GM19438 (cell line): ENCODE results near the gene ATAD3A.
"Not testable (repeated sequence)": the region's sequence is repeated elsewhere in the genome, so short reads cannot be mapped to it uniquely, and the experiment has no call there.

Experiments used
- ATAC-seq: cut with Tn5 transposase; IDR thresholded peaks from one replicate; pipeline ENCODE4 v1.9.1; 2021; ENCODE audit warnings: low read depth; ENCODE audit not compliant: unreplicated experiment

ATAD3A gene

DNA sequence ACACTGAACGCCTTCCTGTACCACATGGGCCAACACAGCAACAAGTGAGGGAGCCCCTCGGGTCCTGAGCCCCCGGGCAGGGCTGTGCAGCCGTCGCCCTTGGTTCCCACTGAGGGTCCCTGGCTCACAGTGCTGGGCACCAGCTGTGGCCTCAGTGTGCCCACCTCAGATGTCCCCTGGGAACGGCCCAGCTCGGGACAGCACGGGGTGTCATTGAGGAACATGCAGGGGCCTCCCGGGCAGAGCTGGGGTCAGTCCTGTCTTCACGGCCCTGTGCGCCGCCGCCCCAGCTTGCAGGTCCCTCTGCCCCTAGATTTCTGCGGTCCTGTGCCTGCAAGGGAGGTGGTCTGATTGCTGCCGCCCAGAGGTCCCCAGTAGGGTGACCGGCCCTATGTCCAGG, 22.7 kb upstream of the ATAD3A start:
- ATAC-seq: no peak

DNA sequence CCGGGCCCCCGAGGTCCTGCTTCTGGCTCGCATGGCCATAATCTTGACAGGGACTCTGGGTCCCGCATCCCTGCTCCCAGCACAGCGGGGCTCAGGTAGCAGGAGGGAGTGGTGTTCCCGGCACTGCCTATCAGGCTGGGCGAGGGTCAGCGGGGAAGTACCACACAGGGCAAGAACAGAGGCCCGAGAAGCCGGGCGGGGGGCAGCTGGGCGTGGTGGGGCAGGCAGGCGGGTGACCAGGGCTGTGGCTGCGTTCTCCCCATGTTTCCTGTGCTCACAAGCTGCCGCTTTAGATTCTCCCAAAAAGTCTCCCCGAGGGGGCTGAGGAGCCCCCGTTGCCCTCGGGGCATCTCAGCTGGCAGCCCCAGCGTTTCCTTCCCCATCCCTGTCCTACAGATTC, 22.1 kb upstream of the ATAD3A start:
- ATAC-seq: no peak

DNA sequence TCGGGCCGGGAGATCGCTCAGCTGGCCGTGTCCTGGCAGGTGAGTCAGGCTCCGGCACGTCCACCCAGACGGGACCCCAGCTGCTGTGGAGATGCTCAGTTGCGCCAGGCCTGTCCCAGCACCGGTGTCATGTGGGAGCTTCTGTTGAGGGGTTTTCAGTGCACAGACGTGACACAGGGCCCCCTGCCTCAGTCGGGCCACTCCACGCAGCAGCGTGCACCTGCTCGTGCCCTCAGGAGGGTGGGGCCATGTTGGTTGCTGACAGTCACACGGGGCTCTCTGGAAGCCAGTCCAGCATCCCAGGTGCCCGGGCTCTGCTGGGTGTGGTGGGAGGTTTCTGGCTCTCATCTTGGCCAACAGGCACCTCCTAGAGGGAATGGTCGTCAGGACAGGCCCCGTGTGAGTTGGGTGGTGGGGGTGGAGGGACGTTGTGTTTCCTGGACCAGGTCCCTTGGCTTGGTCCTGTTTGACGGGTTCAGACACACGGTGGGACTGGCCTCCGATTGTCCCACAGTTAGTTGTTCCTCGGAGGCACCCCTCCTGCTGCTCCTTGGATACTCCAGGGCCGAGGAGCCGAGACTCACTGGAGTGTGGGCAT, 21.2 kb upstream of the ATAD3A start:
- ATAC-seq: no peak

DNA sequence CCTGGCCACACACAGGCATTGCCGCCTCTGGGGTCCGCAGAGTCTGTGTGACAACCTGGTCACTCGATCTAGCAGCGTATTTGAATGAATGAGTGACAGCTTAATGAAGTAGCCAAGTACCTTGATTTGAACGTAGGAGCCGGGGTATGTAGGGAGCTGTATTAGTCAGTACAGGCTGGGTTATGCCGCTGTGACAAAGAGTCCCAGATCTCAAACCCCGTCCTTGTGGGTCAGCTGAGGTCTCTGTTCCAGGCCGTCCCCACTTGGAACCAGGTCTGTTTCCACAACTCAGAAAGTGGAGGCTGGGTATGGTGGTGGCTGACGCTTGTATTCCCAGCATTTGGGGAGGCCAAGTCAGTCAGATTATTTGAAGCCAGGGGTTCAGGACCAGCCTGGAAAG, 20.4 kb upstream of the ATAD3A start:
- no peak for ATAC-seq

DNA sequence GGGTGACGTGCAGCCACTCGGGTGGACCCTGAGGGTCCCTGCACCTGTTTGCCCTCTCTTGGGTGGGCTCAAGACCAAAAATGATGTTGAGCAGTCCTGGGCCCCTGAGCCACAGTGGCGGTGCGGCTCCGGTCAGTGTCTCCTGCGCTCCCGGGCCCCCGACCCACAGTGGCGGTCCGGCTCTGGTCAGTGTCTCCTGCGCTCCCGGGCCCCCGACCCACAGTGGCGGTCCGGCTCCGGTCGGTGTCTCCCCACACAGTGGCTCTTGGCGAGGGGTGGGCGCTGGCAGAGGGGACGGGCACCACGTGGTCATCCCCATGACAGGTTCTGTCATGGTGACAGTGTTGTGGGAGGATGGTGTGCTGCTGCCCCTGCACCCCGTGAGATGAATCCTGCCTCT, 17.7 kb upstream of the ATAD3A start:
- ATAC-seq: not testable (repeated sequence)

DNA sequence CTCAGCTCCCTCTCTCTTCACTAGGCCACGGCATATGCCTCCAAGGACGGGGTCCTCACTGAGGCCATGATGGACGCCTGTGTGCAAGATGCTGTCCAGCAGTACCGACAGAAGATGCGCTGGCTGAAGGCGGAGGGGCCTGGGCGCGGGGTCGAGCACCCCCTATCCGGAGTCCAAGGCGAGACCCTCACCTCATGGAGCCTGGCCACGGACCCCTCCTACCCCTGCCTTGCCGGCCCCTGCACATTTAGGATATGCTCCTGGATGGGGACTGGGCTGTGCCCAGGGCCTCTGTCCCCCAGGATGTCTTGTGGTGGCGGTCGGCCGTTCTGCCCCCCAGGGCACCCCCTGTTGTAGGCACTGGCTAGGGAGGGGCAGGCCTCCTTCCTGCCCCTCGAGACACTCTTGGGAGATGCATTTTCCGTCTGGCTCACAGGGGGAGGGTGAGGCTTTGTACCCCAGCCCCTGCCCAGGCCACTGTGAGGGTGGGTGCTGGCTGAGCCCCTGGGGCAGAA, 16.4 kb upstream of the ATAD3A start:
- ATAC-seq: not testable (repeated sequence)

DNA sequence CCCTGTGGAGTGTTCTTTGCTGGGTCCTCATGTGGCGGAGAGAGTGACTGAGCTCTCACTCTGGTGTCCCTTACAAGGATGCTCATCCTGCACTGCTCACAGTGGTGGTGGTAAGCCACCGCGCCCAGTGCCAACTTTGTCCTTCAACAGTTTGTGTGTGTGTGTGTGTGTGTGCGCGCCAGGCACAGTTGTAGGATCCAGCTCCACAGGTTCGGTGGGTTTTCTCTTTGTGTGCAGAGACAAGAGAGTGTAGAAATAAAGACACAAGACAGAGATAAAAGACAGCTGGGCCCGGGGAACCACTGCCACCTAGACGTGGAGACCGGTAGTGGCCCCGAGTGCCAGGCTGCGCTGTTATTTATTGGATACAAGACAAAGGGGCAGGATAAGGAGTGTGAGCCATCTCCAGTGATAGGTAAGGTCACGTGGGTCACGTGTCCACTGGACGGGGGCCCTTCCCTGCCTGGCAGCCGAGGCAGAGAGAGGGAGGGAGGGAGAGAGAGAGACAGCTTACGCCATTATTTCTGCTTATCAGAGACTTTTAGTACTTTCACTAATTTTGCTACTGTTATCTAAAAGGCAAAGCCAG, 7.1 kb upstream of the ATAD3A start:
- not testable (repeated sequence) for ATAC-seq

DNA sequence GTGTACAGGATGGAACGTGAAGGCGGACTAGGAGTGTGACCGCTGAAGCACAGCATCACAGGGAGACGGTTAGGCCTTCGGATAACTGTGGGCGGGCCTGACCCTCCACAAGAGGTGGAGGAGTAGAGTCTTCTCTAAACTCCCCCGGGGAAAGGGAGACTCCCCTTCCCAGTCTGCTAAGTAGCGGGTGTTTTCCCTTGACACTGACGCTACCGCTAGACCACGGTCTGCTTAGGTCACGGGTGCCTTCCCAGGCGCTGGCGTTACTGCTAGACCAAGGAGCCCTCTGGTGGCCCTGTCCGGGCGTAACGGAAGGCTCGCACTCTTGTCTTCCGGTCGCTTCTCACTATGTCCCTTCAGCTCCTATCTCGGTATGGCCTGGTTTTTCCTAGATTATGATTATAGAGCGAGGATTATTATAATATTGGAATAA, 6.6 kb upstream of the ATAD3A start:
- not testable (repeated sequence) for ATAC-seq

DNA sequence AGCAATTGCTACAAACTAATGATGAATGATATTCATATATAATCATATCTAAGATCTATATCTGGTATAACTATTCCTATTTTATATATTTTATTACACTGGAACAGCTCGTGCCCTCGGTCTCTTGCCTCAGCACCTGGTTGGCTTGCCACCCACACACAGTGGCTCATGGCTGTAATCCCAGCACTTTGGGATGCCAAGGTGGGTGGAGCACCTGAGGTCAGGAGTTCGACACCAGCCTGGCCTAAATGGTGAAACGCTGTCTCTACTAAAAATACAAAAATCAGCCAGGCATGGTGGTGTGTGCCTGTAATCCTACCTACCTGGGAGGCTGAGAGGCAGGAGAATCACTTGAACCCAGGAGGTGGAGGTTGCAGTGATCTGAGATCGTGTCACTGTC, 6.2 kb upstream of the ATAD3A start:
- not testable (repeated sequence) for ATAC-seq

DNA sequence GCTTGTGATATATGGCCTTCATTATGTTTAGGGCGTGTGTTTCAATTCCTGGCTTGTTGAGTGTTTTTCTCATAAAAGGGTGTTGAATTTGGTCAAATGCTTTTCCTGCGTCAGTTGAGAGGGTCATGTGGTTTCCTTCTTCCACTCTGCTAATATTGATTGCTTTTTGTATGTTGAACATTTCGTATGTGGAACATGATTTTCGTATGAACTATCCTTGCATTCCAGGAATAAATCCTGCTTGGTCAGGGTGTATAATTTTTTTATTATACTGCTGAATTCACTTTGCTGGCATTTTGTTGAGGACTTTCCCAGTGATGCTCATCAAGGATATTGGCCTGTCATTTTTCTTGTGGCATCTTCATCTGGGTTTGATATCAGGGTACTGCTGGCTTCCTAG, 4.7 kb upstream of the ATAD3A start:
- ATAC-seq: no peak

DNA sequence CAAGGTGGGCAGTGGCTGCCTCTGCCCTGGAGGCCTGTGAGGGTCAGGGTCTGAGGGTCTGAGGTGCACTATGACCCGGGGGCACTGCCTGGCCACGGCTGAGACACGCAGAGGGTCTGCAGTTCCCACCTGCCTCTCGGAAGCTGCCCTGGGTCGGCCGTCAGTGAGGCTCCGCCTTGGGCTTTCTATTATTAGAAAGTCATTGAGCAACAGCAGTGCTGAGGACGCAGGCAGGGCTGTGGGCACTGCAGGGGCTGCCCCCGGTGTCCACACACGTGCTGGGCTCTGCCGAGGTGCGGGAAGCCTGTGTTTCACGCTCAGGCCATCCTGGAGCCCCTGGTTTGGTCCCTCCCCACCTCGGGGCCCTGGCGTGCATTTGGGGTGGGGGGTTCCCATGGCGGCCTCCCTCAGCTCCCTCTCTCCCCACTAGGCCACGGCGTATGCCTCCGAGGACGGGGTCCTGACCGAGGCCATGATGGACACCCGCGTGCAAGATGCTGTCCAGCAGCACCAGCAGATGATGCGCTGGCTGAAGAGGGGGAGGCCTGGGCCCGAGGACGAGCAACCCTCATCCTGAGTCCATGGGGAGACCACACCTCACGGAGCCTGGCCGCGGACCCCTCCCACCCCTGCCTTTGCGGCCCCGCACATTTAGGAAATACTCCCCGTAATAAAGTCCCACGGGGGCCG, 3.0 kb upstream of the ATAD3A start:
- not testable (repeated sequence) for ATAC-seq

DNA sequence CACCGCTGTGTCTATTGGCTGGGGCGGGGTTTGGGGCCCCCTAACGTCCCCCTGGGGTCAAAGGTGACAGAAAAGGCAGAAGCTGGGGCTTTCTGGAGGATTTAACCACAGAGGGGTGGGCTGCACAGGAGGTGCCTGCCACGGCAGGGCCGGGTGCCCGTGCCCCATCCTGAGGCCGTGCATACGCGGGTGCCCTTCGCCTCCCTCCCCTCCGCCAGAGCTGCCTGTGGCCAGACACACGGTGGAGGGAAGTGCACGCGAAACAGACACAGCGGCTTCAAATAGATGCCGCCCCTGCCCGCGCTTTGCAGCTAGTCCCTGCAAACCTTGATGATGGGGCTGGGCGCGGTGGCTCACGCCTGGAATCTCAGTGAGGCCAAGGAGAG, 2.5 kb upstream of the ATAD3A start:
- not testable (repeated sequence) for ATAC-seq

DNA sequence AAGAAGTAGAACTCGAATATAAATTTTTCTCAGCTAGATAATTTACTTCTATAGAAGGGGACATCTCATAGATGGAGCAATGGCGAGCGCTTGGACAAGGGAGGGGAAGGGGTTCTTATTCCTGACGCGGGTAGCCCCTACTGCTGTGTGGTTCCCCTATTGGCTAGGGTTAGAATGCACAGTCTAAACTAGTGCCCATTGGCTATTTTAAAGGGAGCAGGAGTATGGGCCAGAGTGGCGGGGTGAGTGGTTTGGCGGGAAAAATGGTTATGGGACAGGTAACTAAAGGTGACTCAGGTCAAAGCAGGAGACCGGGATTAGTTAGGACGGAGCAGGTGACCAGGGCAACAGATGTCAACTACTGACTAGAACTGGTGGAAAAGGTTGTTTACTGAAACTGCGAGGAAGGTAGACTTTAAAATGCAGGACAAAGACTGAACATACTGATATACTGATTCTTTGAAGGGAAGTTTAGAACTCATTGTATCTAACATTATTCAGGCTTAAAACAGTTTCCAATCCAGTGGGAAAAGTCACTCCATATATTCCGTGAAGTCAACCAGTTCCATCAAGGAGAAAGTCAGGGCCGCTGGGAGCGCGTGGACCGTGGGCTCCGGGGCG, 940 bp upstream of the ATAD3A start:
- no peak for ATAC-seq

DNA sequence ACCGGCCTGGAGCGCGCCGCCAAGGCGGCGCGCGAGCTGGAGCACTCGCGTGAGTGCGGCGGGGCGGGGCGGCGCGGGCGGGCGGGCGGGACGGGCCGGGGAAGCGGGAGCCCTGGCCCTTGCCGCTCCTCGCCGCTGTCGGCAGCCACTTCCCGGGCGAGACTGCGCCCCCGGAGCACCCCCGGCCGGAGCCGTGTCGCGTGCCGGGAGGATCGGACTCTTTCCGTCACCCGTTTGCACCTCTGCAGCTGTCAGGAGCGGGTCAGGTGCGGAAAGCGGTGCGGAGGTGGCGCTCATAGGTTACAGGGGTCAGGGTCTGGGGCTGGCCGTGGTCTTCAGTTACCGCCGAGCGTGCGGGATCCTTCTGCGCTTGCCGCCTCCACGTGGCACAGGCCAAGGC, 463 bp downstream of the ATAD3A start:
- not testable (repeated sequence) for ATAC-seq

DNA sequence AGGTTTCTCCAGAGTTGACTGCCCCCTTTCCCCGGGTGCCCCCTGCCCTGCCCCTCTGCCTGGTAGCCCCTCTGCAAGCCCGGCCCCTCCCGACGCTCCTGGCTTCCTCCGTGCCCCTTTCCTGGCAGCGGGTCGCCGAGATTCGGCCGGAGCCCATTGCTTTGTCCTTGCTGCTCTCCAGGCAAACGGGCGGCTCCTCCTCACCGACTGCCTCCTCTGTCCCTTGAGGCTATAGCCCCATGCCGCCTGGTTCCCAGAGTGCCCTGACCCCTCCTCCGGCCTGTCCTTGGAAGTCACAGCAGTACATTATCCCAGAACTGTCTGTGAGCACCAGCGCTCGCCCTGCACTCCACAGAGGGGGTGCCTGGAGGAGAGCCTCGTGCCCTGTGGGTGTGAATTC, 1.7 kb downstream of the ATAD3A start:
- not testable (repeated sequence) for ATAC-seq

DNA sequence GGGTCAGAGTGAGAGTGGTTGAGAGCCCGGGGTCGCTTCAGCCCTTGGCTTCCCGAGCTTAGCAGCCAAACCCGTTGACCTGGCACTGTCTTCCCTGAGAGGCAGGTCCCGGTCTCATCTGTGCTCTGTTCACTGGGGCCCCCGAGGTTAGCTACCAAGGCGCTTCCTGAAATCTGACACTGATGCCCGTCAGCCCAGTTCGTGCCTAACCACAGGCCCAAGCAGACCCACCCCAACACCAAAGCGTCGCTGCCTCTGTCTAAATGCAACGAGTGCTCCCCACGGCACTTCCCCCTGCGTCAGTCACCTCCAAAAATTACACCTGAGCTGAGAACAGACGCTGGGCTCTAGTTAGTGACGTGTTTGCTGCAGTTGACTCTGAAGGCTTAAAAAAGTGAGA, 2.4 kb downstream of the ATAD3A start:
- not testable (repeated sequence) for ATAC-seq

DNA sequence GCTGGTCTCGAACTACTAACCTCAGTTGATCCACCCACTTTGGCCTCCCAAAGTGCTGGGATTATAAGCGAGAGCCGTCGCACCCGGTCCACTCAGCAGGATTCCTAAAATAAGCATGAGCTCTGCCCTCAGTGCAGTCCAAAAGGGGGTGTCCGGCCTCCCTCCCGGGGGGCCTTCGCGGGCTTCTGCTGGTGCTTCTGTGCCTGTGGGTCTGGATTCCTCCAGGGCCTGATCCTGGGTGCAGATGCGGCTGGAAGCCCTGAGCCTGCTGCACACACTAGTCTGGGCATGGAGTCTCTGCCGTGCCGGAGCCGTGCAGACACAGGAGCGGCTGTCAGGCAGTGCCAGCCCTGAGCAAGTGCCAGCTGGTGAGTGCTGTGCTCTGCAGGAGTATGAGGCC, 5.0 kb downstream of the ATAD3A start:
- ATAC-seq: not testable (repeated sequence)

DNA sequence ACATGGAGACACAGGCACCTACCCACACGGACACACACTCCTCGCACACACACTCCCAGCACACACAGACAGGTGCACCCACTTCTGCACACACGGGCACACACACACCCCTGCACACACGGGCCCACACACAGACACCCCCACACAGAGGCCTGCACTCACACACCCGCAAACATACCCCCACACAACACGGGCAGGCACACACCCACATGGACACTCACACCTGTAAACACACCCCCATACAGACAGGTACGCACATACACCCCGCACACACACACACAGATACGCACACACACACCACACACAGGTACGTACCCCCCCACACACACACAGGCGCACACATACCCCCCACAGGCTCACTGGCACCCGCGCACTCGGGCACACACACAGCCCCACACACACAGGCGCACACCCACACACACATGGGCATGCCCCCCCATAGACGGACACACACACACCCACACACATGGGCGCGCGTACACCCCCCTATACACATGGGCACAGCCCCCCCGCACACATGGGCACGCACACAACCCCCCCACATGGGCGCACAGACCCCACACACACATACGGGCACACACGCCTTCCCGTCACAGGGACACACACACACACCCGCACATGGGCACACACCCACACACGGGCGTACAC, 6.1 kb downstream of the ATAD3A start:
- ATAC-seq: no peak

DNA sequence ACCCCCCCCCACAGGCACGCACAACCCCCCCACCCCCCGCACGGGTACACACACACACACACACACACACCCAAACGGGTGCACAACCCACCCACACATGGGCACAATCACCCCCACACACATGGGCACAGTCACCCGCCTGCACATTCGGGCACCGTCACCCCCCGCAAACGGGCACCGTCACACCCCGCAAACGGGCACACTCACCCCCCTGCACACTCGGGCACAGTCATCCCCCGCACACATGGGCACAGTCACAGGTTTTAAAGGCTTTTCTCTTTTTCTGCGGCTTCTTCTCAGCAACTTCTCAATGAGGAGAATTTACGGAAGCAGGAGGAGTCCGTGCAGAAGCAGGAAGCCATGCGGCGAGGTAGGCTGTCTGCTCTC, 6.7 kb downstream of the ATAD3A start:
- ATAC-seq: not testable (repeated sequence)

DNA sequence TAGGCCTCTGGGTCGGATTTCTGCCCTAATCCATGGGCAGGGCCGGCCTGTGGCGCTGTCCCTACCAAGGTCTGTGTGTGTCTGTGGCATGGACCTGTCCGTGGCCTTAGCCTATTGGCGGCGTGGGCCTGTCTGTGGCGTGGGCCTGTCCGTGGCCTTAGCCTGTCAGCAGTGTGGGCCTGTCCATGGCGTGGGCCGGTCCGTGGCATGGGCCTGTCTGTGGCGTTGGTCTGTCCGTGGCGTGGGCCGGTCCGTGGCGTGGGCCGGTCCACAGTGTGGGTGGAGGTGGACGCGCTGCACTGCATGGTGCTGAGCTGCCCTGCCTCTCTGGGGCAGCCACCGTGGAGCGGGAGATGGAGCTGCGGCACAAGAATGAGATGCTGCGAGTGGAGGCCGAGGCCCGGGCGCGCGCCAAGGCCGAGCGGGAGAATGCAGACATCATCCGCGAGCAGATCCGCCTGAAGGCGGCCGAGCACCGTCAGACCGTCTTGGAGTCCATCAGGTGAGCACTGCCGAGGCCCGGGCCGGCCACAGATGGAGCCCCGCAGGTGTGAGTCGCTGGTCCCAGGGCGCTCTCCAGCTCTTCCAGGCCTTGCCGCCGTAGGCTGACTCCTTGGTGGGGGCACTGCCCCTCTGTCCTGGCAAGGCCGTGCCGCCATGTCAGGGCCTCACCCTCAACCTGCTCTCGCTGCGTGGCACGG, 8.0 kb downstream of the ATAD3A start:
- ATAC-seq: not testable (repeated sequence)
